Fibroblast of the conjunctiva (primary cell): ENCODE data around the gene HSF2BP.
A peak's percentile ranks its signal among the peaks of the same experiment; 100 is the strongest.
"Not testable (repeated sequence)": the region's sequence is repeated elsewhere in the genome, so short reads cannot be mapped to it uniquely, and the experiment has no call there.

Source experiments
- DNase-seq: peaks from one replicate; pipeline ENCODE4 v3.0.0-alpha.2; 2010; ENCODE audit warnings: low read depth

The HSF2BP gene

GRCh38 chr21:43687566-43688399, 28.5 kb upstream of the HSF2BP start:
- no peak for DNase-seq

GRCh38 chr21:43686811-43687565, 27.7 kb upstream of the HSF2BP start:
- no peak for DNase-seq

GRCh38 chr21:43684424-43684823, 25.1 kb upstream of the HSF2BP start:
- DNase-seq: no peak

- no peak for DNase-seq
These were observed 22.4 kb upstream of the HSF2BP start for GRCh38 chr21:43681650-43682049.

- DNase-seq: not testable (repeated sequence)
These were observed 21.1 kb upstream of the HSF2BP start for GRCh38 chr21:43680421-43680820.

GRCh38 chr21:43679951-43680350, 20.7 kb upstream of the HSF2BP start:
- no peak for DNase-seq

GRCh38 chr21:43676391-43676790, 17.1 kb upstream of the HSF2BP start:
- DNase-seq: no peak

GRCh38 chr21:43675871-43676270, 16.6 kb upstream of the HSF2BP start:
- DNase-seq: no peak

- DNase-seq: no peak
These were observed 10.7 kb upstream of the HSF2BP start for GRCh38 chr21:43669828-43670605.

GRCh38 chr21:43667191-43667904, 8.1 kb upstream of the HSF2BP start:
- peak; percentile 47 for DNase-seq

- no peak for DNase-seq
These were observed 6.6 kb upstream of the HSF2BP start for GRCh38 chr21:43665879-43666278.

- no peak for DNase-seq
These were observed 5.1 kb upstream of the HSF2BP start for GRCh38 chr21:43664358-43664757.

- no peak for DNase-seq
These were observed 3.7 kb upstream of the HSF2BP start for GRCh38 chr21:43663033-43663432.

GRCh38 chr21:43662286-43662685, 3.0 kb upstream of the HSF2BP start:
- DNase-seq: no peak

- no peak for DNase-seq
These were observed 536 bp downstream of the HSF2BP start for GRCh38 chr21:43658769-43659135.

- no peak for DNase-seq
These were observed 1.1 kb downstream of the HSF2BP start for GRCh38 chr21:43658088-43658741.

GRCh38 chr21:43657355-43658087, 1.8 kb downstream of the HSF2BP start:
- no peak for DNase-seq

GRCh38 chr21:43654806-43655489, 4.3 kb downstream of the HSF2BP start:
- DNase-seq: no peak

GRCh38 chr21:43653626-43654025, 5.7 kb downstream of the HSF2BP start:
- no peak for DNase-seq

GRCh38 chr21:43652616-43653015, 6.7 kb downstream of the HSF2BP start:
- no peak for DNase-seq
